Large intestine (tissue), 1 donor: ENCODE measurements around the gene NCR1. TPM values are rescaled to one million over a fixed set of nuclear protein-coding genes. Genes with fewer than 3 reads are reported as not detected.

ENCODE experiments used
- polyA plus RNA-seq: library from polyadenylated mRNA; unstranded; fragments of 120-200 nt; gene quantifications from one replicate; pipeline ENCODE4 v1.2.1, GENCODE V29; 2013

Gene NCR1
- polyA plus RNA-seq, 1 donor: 1.1 TPM

Other genes starting within 250 kb of the NCR1 start
- 2.2 TPM for gene LILRB4, start 243.2 kb upstream of the NCR1 start, polyA plus RNA-seq
- not detected for gene KIR3DL3, start 181.7 kb upstream of the NCR1 start, polyA plus RNA-seq
- 0.27 TPM for gene KIR2DL3, start 167.6 kb upstream of the NCR1 start, polyA plus RNA-seq
- gene KIR2DL1, start 136.4 kb upstream of the NCR1 start, polyA plus RNA-seq: 0.27 TPM
- 0.94 TPM for gene KIR2DL4, start 102.5 kb upstream of the NCR1 start, polyA plus RNA-seq
- gene KIR3DL1, start 89.7 kb upstream of the NCR1 start, polyA plus RNA-seq: 0.15 TPM
- 0.30 TPM for gene KIR2DS4, start 73.5 kb upstream of the NCR1 start, polyA plus RNA-seq
- gene KIR3DL2, start 55.7 kb upstream of the NCR1 start, polyA plus RNA-seq: not detected
- gene FCAR, start 31.9 kb upstream of the NCR1 start, polyA plus RNA-seq: not detected
- not detected for gene NLRP7, start 41.4 kb downstream of the NCR1 start, polyA plus RNA-seq
- 12.6 TPM for gene NLRP2, start 60.2 kb downstream of the NCR1 start, polyA plus RNA-seq
- gene GP6, start 132.1 kb downstream of the NCR1 start, polyA plus RNA-seq: 0.13 TPM
- gene RDH13, start 157.0 kb downstream of the NCR1 start, polyA plus RNA-seq: 19.9 TPM
- 20.9 TPM for gene EPS8L1, start 169.7 kb downstream of the NCR1 start, polyA plus RNA-seq
- 94.4 TPM for gene PPP1R12C, start 211.5 kb downstream of the NCR1 start, polyA plus RNA-seq
- 10.2 TPM for gene TNNT1, start 243.1 kb downstream of the NCR1 start, polyA plus RNA-seq